Adrenal gland (tissue), 12 donors: ENCODE results near the gene IRAK3. TPM values are rescaled to one million over a fixed set of nuclear protein-coding genes. Genes with fewer than 3 reads are reported as not detected.

Source experiments
- DNase-seq, 7 donors: peaks; one replicate each; pipeline ENCODE4 v3.0.0-alpha.2; 2019 to 2020
- H3K27ac ChIP-seq, 5 donors: fragments of 200-600 bp; sonication (generic) in 4 of 5; 1 replicate in 3 of 5; 2 replicates in 2 of 5; pipeline versions ENCODE4 v1.5.1 to v1.8.0; 2016 to 2020; ENCODE audit warnings: mild to moderate bottlenecking in 1 of 5
- H3K27me3 ChIP-seq: fragments of 200-600 bp; 2 replicates; pipeline ENCODE4 v1.8.0; 2021
- H3K36me3 ChIP-seq, 2 donors: fragments of 200-600 bp; replicated peaks in 1 of 2; 1 replicate in 1 of 2; 2 replicates in 1 of 2; pipeline versions ENCODE4 v1.5.1 to v1.8.0; 2018 to 2022
- H3K4me1 ChIP-seq, 2 donors: fragments of 200-600 bp; replicated peaks in 1 of 2; 1 replicate in 1 of 2; 2 replicates in 1 of 2; pipeline versions ENCODE4 v1.5.1 to v1.8.0; 2018 to 2021
- H3K4me3 ChIP-seq, 4 donors: fragments of 200-600 bp; sonication (generic) in 3 of 4; one replicate each; pipeline ENCODE4 v1.5.1; 2016 to 2018
- H3K9me3 ChIP-seq, 3 donors: fragments of 200-600 bp; sonication (generic) in 1 of 3; replicated peaks in 1 of 3; 1 replicate in 2 of 3; 2 replicates in 1 of 3; pipeline versions ENCODE4 v1.5.1 to v1.8.0; 2016 to 2021
- POLR2A ChIP-seq, 2 donors: fragments of 450-650 bp; IDR thresholded peaks; one replicate each; pipeline ENCODE4 v1.6.1; 2017; ENCODE audit warnings: antibody characterized with exemption in 2 of 2, mild to moderate bottlenecking in 2 of 2, moderate library complexity in 1 of 2
- WGBS, 4 donors: extraction: QIAGEN DNeasy Blood & Tissue Kit in 2 of 4; methylation state at CpG; one replicate each; pipeline versions ENCODE4 v1.1.5 to v1.1.7; 2013 to 2017; 5-methylcytosine and 5-hydroxymethylcytosine counted together
- intact Hi-C, 2 donors: fragments of 100-400 bp; cut with DNase I; formaldehyde crosslinking; loops; one replicate each; pipeline versions ENCODE4 v1.14.1 to v1.15.0; 2022 to 2023
- polyA plus RNA-seq, 3 donors: library from polyadenylated mRNA; stranded (reverse); fragments of 200-250 nt in 2 of 3; fragments of 350-450 nt in 1 of 3; fragmentation: Illumina TruSeq in 1 of 3; extraction: RNeasy Lipid Tissue Mini Kit (QIAGEN cat#74804) in 1 of 3; gene quantifications; one replicate each; pipeline ENCODE4 v1.2.3, GENCODE V29; 2013 to 2014
- total RNA-seq, 9 donors: library from RNA; depleted of rRNA in 4 of 9; stranded (reverse); fragments of >200 nt in 4 of 9; fragments of 120-200 nt in 1 of 9; fragmentation: NEBNext Ultra II Directional in 1 of 9; extraction: Animal tissue kit (Norgen Biotek cat#: 25700) in 1 of 9; gene quantifications; one replicate each; pipeline versions ENCODE4 v1.1.0 to v1.2.4, GENCODE V29; 2013 to 2023
- TF ChIP-seq, protein P1 (sequence below), 6 experiments: fragments of 450-650 bp in 4 of 6; fragments of 200-600 bp in 2 of 6; sonication (generic) in 1 of 6; IDR thresholded peaks; 1 replicate in 5 of 6; 2 replicates in 1 of 6; pipeline versions ENCODE4 v1.5.1 to v1.8.0; 2016 to 2021; ENCODE audit warnings: antibody characterized with exemption in 6 of 6, mild to moderate bottlenecking in 2 of 6, moderate library complexity in 1 of 6
- donor health status: healthy with polysubstance abuse.
- donor health status: Bipolar disorder and iron deficiency.
- donor health status: DM: yes; HTN: yes; CAD: no.
- donor health status: DM: no; HTN: no; CAD: no.
- donor health status: DM: no; HTN: no; CAD: no.
- donor health status: DM: yes; HTN: yes; CAD: no.

IRAK3 gene
- total and polyA plus RNA-seq, 12 donors: 3.3 to 29.0 (median 8.3) TPM

- H3K4me3 ChIP-seq: no peak overlapping the region
- no peak for TF ChIP-seq POLR2A (IDR thresholded peaks at IDR 0.05)
- TF ChIP-seq, protein P1, sequence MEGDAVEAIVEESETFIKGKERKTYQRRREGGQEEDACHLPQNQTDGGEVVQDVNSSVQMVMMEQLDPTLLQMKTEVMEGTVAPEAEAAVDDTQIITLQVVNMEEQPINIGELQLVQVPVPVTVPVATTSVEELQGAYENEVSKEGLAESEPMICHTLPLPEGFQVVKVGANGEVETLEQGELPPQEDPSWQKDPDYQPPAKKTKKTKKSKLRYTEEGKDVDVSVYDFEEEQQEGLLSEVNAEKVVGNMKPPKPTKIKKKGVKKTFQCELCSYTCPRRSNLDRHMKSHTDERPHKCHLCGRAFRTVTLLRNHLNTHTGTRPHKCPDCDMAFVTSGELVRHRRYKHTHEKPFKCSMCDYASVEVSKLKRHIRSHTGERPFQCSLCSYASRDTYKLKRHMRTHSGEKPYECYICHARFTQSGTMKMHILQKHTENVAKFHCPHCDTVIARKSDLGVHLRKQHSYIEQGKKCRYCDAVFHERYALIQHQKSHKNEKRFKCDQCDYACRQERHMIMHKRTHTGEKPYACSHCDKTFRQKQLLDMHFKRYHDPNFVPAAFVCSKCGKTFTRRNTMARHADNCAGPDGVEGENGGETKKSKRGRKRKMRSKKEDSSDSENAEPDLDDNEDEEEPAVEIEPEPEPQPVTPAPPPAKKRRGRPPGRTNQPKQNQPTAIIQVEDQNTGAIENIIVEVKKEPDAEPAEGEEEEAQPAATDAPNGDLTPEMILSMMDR (IDR thresholded peaks at IDR 0.05): no peak
- no peaks in the 10 kb centered on the region for H3K9me3 ChIP-seq
- no peaks in the 10 kb centered on the region for H3K4me1 ChIP-seq
- intact Hi-C loops: loop anchor here in 1 of 2 donors (10.0 kb wide), 1 partner anchor 420 kb away; no protein-coding TSS in a partner anchor
- no peak overlapping the region for H3K27ac ChIP-seq
- H3K36me3 ChIP-seq: no peaks in the 10 kb centered on the region
- H3K27me3 ChIP-seq: peaks cover 5% of the 10 kb centered on the region
- WGBS, 4 donors: 67 to 77% (median 69%) methylated on average over 2 of the region's 2 CpGs
- no peak for DNase-seq
These were observed 86.0 kb downstream of the IRAK3 start for GRCh38 chr12:66275040-66275439.

- H3K27ac ChIP-seq: no peak overlapping the region
- no peaks in the 10 kb centered on the region for H3K4me1 ChIP-seq
- intact Hi-C loops: loop anchor here in 1 of 2 donors (10.0 kb wide), 1 partner anchor 416 kb away; no protein-coding TSS in a partner anchor
- TF ChIP-seq POLR2A (IDR thresholded peaks at IDR 0.05): no peak
- TF ChIP-seq, protein P1 (IDR thresholded peaks at IDR 0.05): peak; percentile 25 to 61 (median 56)
- no peak overlapping the region for H3K4me3 ChIP-seq
- H3K27me3 ChIP-seq: peaks cover 5% of the 10 kb centered on the region
- no peaks in the 10 kb centered on the region for H3K36me3 ChIP-seq
- WGBS, 4 donors: 42 to 57% (median 48%) methylated on average over 3 of the region's 3 CpGs
- no peaks in the 10 kb centered on the region for H3K9me3 ChIP-seq
- DNase-seq: peak in 2 of 7 donors; percentile 21 to 57
These were observed 90.2 kb downstream of the IRAK3 start for GRCh38 chr12:66279123-66279712.

- Histone ChIP-seq H3K27me3 (peaks cover 5% of the 10 kb centered on the region), H3K4me1 (no peaks in the 10 kb centered on the region), H3K9me3 (no peaks in the 10 kb centered on the region), H3K36me3 (no peaks in the 10 kb centered on the region), H3K27ac (no peak overlapping the region), H3K4me3 (no peak overlapping the region)
- intact Hi-C loops: no loop called here
- no peak for DNase-seq
- TF ChIP-seq, protein P1 (IDR thresholded peaks at IDR 0.05): no peak
- no peak for TF ChIP-seq POLR2A (IDR thresholded peaks at IDR 0.05)
- WGBS, 4 donors: 53 to 70% (median 60%) methylated on average over 1 of the region's 1 CpG
These were observed 91.5 kb downstream of the IRAK3 start for GRCh38 chr12:66280561-66280960.

DNA sequence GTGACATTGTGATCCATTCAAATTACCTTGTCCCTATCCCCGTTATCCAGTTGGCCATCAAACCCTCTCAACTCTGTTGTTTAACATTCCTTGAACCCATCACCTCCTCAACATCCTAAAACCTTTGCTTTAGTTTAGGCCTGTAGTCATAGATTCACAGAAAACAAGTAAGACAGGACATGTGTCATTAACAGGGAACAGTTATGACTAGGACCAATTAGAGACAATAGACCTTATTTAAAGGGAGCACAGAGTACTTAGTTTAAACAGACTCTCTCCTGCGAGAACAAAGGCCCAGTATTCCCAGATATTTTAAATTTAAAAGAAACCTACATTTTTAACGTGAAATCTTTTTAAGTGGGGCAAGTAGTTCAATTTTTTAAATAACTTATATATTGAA, 93.2 kb downstream of the IRAK3 start:
- WGBS, 4 donors: 82 to 90% (median 84%) methylated on average over 3 of the region's 3 CpGs
- H3K36me3 ChIP-seq: no peaks in the 10 kb centered on the region
- no peaks in the 10 kb centered on the region for H3K4me1 ChIP-seq
- TF ChIP-seq POLR2A (IDR thresholded peaks at IDR 0.05): no peak
- peaks cover 5% of the 10 kb centered on the region for H3K27me3 ChIP-seq
- intact Hi-C loops: no loop called here
- no peaks in the 10 kb centered on the region for H3K9me3 ChIP-seq
- no peak overlapping the region for H3K4me3 ChIP-seq
- H3K27ac ChIP-seq: no peak overlapping the region
- DNase-seq: no peak

DNA sequence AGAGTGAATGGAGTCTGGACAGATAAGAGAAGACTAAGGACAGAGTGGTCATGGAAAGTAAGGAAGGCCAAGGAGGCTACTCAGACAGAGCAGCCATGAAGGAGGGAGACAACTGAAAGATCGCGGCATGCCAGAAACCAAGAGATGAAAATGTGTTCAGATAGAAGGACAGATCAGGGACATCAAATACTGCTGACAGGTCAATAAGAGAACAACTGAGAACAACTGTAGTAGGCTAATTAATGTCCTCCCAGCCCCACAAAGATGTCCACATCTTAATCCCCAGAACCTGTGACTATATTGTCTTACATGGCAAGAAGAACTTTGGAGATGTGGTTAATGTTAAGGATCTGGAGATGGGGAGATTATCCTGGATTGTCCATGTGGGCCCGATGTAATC, 98.3 kb downstream of the IRAK3 start:
- intact Hi-C loops: no loop called here
- Histone ChIP-seq H3K27ac (no peak overlapping the region), H3K9me3 (no peaks in the 10 kb centered on the region), H3K27me3 (no peaks in the 10 kb centered on the region), H3K4me3 (no peak overlapping the region), H3K36me3 (no peaks in the 10 kb centered on the region), H3K4me1 (no peaks in the 10 kb centered on the region)
- TF ChIP-seq POLR2A (IDR thresholded peaks at IDR 0.05): no peak
- TF ChIP-seq, protein P1 (IDR thresholded peaks at IDR 0.05): no peak
- no peak for DNase-seq
- 90 to 100% (median 98%) methylated on average over 3 of the region's 3 CpGs for WGBS, 4 donors
